Activated CD8-positive, alpha-beta memory T cell treated with anti-CD3 and anti-CD28 coated beads for 4 hours (primary cell): ENCODE data around the gene LCOR.
"Not testable (repeated sequence)": the region's sequence is repeated elsewhere in the genome, so short reads cannot be mapped to it uniquely, and the experiment has no call there.

ENCODE experiments used
- DNase-seq, 2 donors: peaks; one replicate each; pipeline ENCODE4 v3.0.0-alpha.2; 2020; ENCODE audit warnings: low read depth in 2 of 2

The LCOR gene

DNA sequence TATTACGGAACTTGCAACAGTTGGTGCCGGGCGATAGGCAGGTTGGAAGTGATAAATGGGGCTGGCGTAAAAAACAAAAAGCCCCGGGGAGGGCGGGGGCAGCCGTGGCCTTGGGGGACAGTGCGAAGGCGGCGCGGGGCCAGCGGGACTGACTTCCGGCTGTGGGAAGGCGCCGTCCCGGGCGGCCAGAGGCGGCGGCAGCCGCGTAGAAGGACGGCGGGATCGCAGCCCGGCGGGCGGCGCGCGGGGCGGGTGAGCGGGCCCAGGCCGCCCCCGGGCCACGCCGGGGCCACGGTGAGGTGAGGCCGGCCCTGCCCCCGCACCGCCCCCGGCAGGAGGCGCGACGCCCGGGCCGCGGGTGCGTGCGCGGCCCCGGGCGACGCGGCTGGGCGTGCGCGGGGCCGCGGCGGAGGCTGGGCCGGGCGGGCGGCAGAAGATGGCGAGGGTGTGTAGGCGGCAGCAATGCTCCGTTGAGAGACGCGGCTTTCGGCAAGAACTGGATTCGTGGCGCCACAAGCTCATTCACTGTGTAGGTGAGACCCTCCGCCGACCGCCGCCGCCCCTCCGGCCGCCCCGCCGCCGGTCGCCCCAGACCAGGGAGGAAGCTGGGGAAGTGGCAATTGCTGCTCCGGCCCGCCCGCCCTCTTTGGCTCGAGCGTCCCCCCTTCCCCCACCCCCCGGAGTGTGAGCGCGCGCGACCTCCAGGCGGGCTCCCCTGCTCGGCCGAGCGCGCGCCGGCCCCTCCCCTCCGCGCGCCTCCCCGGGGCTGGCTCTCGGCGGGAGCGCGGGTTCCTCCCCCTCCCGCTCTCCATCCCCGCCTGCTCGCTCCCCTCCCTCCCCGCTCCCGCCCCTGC, at the start of gene LCOR:
Gene LCOR (plus strand): TSS at position 432 of the 854 bp plus-strand sequence. CDS start 116,760 bp downstream, outside the sequence.
- DNase-seq = peak; percentile 60 to 66

DNA sequence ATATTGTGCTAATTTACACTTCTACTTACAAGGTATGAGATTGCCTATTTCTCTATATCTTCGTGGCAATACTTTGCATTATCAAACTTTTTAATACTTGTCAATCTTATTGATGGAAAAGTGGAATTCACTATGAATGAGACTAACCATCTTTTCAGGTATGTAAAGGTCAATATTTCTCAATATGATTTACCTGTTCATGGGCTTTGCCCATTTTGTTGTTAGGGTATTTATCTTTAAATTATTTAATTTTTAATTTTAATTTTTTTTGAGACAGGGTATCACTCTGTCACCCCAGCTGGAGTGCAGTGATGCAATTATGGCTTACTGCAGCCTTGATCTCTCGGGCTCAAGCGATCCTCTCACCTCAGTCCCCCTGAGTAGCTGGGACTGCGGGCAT, 47.8 kb upstream of the LCOR start:
- DNase-seq = no peak

DNA sequence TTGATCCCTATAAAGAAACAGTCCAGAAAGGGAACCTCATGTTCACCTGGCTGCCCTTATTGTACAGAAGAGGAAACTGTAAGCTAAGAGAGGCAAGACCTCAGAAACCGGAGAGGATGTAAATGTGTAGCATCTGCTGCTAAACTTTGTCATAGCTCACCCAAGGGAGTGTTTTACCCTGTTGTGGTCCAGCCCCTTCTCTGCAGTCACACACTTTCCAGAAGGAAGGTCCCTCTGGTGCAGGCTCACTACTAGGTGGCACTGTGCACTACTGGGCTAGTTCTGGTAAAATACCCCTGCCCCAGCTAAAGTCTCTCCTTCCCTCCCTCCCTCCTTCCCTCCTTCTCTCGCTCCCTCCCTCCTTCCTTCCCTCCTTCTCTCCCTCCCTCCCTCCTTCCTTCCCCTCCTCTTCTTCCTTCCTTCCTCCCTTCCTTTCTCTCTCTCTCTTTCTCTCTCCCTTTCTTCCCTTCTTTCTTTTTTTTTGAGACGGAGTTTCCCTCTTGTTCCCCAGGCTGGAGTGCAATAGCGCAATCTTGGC, 42.5 kb upstream of the LCOR start:
- DNase-seq = no peak

DNA sequence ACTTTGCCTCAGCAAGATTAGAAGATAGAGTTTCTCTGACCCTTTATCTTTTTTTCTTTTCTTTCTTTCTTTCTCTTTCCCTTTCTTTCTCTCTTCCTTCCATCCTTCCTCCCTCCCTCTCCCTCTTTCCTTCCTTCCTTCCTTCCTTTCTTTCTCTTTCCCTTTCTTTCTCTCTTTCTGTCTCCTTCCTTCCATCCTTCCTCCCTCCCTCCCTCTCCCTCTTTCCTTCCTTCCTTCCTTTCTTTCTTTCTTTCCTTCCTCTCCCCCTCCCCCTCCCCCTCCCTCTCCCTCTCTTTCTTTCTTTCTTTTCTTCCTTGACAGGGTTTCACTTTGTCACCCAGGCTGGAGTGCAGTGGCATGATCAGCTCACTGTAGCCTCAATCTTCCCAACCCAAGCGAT, 40.2 kb upstream of the LCOR start:
- no peak for DNase-seq

DNA sequence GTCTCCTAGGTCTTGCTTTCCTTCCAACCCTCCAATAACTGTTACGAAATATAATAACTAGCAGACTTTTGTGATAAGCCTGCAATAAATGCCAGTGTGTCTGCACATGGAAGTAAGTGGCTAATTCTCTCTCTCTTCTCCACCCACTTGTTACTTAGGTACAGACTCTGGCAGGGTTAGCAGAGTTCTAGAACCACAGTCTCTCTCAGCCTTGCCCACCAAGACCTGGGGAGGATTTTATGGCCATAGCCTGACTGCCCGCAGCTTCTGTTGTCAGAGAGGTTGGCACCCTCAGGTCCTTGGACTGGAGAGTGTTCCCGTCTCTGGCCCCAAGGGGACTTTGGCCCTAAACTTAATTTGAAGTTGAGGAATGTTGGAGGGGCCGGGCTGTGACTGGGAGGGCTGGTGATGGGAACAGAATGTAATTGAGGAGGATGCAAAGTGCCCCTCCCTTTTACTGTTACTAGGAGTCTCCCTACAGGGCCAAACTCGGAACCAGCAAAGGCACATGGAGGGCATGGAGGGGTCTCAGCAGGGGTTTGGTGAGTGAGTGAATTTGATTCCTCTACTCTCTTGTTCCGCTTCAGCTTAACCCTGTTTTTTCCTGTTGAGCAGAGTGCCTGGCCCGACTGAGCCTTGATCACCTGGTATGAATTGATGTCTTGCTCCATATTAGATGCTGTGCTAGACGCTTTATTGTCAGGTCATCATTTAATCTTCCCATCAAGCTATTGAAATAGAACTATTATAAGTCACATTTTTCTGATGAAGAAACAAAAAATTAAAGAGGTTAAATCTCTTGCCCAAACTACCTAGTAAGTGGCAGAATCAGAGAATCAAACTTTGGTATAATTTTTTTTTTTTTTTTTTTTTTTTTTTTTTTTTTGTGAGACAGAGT, 37.0 kb upstream of the LCOR start:
- DNase-seq = no peak

DNA sequence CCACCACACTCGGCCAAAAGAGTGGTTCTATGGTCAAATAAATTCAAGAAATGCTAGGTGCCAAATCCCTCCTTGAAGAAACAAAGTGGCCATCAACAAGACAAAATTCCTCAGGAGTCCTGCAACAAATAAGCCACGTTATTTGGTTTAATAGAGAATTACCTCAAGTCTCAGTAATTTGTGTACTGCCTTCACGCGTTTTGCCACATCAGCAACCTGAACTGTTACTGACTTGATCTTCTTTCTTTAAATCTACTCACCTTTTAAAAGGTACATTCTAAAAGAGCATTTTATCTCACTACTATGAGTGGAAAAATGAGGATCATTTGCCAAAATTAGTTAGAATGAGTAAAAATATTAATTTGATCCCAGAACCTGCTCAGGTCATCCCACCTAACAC, 34.6 kb upstream of the LCOR start:
- no peak for DNase-seq

DNA sequence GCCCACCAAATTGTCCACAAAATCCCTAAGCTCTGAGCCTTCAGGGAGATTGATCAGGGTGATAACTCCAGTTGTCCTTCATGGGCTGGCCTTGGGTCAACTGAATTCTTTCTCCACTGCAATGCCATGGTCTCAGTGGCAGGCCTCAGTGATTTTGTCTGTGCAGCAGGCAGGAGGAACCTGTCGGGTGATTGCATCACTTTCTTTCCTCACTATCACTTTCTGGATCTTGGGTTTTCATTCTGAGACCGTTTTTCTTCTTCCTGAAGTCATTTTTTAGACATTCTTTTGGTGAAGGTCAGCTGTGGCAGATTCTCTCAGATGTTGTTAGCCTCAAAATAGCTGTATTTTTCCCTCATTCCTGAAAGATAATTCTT, 28.8 kb upstream of the LCOR start:
- no peak for DNase-seq

DNA sequence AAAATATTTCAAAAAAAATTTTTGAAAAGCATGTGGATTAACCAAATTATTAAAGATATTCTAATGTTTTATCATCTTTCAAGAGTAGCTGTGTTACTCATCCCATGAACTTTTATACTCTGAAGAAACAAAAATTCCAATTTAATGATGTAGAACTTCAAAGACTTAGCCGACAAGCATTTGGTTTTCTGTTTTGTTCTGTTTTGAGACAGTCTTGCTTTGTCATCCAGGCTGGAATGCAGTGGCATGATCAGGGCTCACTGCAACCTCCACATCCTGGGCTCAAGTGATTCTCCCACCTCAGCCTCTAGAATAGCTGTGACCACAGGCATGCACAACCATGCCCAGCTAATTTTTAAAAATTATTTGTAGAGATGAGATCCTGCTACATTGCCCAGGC, 17.8 kb upstream of the LCOR start:
- no peak for DNase-seq

DNA sequence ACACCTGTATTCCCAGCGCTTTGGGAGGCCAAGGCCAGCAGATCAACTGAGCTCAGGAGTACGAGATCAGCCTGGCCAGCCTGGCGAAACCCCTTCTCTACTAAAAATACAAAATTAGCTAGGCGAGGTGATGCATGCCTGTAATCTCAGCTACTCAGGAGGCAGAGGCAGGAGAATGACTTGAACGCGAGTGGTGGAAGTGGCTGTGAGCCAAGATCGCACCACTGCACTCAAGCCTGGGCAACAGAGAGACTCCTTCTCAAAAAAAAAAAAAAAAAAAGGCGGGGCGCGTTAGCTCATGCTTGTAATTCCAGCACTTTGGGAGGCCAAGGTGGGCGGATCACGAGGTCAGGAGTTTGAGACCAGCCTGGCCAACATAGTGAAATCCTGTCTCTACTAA, 13.1 kb upstream of the LCOR start:
- not testable (repeated sequence) for DNase-seq

DNA sequence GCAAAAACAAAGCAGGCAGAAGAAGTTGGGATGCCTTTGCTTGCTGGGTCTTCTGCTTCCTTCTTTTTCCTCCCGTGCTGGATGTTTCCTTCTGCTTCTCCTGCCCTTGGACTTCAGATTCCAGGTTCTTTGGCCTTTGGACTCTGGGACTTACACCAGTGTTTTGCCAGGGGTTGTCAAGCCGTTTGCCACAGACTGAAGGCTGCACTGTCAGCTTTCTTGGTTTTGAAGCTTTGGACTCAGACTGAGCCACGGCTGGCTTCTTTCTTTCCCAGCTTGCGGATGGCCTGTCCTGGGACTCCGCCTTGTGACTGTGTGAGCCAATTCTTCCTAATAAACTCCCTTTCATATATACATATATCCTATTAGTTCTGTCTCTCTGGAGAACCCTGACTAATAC, 11.3 kb upstream of the LCOR start:
- DNase-seq = no peak

DNA sequence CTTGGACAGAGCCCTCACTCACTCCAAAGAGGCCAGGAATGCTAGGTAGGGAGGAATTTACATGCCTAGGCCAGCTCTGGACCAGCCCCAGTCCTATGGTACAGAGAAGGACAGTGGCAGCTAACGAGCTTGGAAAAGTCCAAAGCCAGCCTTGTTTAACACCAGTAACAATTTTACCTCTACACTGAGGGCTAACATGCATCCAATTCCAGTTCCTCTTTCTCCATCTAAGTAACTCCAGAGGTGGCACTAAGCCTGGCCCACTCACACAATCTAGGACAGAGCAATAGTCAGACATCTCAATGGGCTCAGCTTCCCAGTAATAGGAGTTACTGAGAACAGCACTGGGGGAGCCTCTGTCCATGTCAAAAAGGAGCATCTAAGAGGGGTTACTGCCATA, 5.7 kb upstream of the LCOR start:
- DNase-seq = no peak

DNA sequence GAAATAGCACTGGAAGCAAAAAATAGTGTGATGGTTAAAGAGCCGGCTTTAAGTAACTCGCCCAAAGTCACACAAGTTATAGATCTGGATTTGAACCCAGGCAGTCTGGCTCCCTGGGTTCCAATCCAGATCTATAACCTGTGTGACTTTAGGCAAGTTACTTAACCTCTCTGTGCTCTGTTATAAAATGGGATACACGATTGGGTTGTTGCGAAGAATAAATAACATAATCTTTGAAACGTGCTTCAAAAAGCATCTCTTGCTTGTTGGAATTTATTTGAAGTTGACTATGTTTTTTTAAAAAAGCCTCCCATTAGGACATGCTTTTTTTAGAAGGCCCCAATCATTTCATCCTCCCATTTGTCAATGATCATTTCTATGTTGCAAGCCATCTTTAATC, 3.5 kb upstream of the LCOR start:
- DNase-seq = no peak

DNA sequence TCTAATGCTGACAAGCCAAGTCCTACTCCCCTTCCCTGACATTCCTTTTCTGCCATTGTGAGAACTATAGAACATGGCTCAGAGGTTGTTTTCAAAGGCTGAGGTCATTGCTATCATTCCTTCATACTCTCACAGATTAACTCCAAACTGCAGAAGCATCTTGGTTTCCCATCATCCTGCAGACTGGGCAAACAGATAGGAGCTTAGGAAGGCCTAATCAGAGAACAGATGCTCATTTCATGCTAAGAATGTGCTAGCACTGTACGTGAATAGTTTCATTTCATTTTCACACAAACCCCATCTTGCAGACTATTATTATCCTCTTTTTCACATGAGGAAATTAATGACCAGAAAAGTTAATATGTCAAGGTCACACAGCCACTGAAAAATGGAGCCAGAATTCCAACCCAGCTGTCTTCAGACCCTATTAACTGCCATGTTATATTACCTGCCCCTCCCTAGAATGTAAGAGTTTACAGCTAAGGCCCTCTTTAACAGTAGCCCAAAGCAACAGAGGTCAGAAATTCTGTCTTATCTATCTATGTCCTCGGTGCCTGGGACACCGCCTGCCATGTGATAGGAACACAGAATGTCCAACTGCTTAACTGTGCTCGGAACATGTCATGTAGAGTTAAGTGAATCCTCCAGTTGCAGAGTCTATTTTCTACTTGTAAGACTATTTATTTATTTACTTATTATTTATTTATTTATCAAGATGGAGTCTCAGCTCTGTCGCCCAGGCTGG, 2.9 kb upstream of the LCOR start:
- no peak for DNase-seq

DNA sequence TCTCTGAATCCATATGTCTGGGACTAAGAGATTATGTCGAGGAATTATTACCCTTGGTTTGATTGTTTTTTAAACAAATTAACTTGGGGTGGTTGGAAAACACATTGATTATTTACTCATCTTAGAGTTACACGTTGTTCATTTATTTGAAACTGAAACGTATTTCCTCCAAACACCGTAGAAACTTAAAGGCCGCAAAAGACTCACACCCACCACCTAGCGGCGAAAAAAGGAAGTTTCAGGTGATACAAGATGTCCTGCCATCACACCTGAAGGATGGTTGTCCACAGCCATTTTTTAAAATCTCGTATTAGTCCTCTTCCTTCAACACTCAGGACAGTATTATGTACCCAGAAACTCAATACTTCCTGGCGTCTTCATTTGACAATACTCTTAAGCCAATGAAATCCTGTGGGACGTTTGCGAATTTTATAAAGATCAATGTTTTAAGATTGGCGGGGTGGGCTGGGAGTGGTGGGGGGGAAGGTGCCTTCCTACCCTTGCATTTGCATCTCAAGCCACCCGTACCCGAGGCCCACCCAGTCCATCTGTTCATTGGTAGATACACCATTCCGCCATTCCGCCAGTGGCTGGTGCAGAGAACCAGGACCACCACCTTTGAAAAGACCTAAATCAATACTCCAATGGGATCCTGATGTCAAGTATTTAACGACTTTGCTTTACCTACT, 1.4 kb upstream of the LCOR start:
- peak; percentile 61 to 72 for DNase-seq

DNA sequence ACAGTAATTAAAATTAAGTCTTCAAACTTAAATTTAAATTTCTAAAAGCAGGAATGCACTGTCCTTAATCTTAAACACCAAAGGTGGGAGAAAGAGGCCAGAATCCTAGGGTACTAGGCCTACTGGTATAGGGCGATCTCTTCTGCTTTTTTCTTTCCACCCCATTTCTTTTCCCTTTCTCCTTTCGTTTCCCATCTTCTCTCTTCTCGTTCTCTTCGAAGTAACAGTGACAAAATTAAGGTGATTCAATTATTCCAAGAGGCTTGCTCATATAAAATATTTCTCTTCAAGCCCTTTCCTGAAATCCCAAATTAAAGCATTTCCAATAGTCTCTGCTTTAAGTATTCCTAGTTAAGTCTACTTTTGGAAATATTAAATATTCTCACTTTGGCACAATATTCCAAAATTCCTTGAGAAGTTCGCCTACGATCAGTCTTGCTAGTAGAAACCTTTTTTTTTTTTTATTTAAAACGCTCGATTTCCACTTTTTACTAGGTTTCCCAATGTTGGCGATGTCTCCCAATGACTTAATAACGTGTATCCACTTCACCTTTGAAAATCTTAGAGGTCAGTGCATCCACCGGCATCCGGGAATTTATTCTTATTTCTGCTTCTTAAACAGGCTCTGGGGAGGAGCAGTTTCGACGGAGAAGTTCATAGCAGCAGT, 765 bp upstream of the LCOR start:
- no peak for DNase-seq

DNA sequence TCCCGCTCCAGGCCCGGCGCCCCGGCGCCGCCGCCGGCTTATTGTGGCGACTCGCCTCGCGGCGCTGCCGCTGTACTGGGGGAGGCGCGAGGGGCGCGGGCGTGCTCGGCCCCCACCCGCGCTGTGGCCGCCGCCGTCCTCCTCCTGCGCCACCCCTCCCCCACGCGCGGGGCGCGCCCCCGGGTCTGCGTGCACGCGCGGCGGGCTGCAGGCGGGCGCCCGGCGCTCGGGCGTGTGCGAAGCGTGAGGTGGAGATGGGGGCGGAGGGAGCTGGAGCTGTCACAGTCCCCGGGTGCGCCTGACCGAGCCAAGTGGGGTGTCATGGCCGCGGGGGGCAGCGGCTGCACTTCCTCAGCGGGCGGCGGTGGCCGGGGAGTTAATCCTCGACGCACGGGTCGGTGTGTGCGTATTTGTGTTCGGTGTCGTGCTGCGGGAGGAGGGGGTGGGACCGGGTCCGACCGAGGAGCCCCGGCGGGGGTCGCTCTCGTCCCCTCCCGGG, 672 bp downstream of the LCOR start:
- peak; percentile 74 to 76 for DNase-seq

DNA sequence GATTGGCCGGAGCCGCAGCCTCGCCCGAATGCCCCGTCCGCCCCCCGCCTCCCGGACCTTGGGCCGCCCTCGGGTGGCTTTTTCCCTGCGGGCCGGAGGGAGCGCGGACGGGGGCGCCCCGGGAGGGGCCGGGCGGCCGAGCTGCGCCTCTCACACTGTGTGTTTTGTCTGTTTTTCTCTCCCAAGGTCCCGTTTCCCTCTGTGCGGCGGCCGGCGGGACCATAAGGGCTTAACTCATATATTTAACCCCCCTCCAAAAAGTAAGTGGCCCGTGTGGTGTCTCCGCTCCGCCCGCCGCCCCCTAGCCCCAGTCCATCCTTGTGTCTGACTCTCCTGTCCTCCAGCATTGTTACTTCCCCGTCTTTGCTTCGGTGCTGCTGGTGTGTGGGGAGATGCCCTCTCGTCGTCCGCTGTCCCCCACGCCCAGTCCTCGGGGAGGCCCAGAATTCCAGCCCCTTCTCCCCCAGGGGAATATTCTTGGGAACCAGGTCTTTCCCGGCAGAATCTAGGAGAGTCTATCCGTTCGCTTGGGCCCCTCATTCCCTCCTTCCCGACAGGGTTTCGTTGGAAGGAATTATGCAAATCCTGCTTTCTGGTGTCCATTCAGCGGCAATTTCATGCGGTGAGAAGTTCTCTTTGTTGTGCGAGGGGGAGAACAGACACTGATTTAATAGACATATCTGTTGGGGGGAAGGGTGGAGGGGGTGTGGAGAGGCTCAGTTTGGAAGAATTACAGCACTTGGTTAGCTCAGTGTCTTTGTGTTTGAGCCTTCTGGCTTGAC, 1.3 kb downstream of the LCOR start:
- no peak for DNase-seq

DNA sequence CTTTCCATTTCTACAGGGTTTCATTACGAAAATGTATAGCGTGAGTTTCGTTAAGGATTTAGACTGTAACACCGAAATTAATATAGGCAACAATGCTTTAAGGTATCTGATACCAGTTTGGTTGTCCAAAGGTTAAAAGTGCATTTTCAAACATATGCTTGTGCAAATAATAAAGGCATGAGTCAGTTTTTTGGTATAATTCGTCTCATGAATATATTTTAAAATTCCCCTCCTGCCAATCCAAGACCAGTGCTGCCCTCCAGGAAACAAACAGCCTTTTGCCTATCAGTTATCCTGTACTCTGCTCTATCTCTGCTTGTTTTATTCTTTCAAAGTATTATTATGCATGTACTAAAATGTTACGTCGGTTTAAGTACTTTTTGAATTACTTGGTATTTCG, 2.0 kb downstream of the LCOR start:
- no peak for DNase-seq

DNA sequence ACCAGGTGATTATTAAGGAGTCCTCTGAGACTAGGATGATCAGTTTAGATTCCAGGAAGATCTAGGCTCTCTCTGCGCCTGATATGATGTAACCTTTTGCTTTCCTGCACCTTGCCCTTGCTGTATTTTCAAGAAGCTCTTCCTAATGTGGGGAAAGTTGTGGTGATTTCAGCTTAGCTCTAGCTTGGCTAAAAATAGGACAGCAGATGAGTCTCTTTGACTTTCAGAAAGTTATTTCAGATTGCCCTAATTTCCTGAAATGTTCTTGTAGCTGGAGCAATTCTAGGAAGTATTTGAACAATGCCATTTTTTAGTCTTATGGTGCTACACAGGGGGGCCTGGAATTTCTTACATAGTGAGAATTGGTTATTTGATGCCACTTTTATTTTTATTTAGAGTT, 3.8 kb downstream of the LCOR start:
- no peak for DNase-seq

DNA sequence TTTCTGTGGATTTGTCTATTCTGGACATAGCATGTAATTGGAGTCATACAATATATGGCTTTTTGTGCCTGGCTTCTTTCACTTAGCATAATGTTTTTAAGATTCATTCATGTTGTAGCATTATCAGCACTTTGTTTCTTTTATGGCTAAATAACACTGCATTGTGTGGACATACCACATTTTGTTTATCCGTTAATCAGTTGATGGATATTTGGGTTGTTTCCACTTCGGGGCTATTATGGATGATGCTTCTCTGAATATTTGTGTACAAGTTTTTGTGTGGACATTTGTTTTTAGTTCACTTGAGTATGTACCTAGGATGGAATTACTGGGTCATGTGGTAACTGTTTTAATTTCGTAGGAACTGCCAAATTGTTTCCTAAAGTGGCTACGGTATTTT, 6.4 kb downstream of the LCOR start:
- DNase-seq = no peak
